Common myeloid progenitor, CD34-positive (primary cell): Measurements from ENCODE around the gene PPP1R9A.

Source experiments
- CTCF ChIA-PET: fragments of 350-600 bp; sonication (Branson Sonifier 250); formaldehyde crosslinking; loops from one replicate; lab custom pipeline; 2021; ENCODE audit warnings: antibody characterized with exemption; lab: Charles Lee
- POLR2A ChIA-PET: fragments of 350-600 bp; sonication (Branson Sonifier 250); formaldehyde crosslinking; loops from one replicate; lab custom pipeline; 2021; ENCODE audit warnings: antibody characterized with exemption; lab: Charles Lee
- DNase-seq, 3 donors: peaks; one replicate each; pipeline versions ENCODE4 v3.0.0 to v3.0.0-alpha.2; 2013
- H3K27ac ChIP-seq, 2 experiments: 1 replicate in 1 of 2; 2 replicates in 1 of 2; pipeline ENCODE4 v1.7.0; 2013; ENCODE audit warnings: inconsistent platforms in 2 of 2, low read length in 2 of 2, mild to moderate bottlenecking in 2 of 2, low read depth in 1 of 2, moderate library complexity in 1 of 2; ENCODE audit not compliant: severe bottlenecking in 2 of 2, insufficient read depth in 1 of 2, poor library complexity in 1 of 2
- H3K27me3 ChIP-seq, 5 experiments: replicated peaks in 2 of 5; 1 replicate in 3 of 5; 2 replicates in 2 of 5; pipeline versions ENCODE4 v1.6.1 to v1.7.0; 2013; ENCODE audit warnings: low read length in 4 of 5, mild to moderate bottlenecking in 2 of 5, moderate library complexity in 2 of 5, inconsistent platforms in 1 of 5; ENCODE audit not compliant: insufficient read depth in 5 of 5, control insufficient read depth in 4 of 5
- H3K36me3 ChIP-seq, 4 experiments: 1 replicate in 2 of 4; 2 replicates in 2 of 4; pipeline versions ENCODE4 v1.6.1 to v1.7.0; 2013; ENCODE audit warnings: low read length in 3 of 4, control low read depth in 1 of 4, mild to moderate bottlenecking in 1 of 4; ENCODE audit not compliant: control insufficient read depth in 4 of 4, insufficient read depth in 4 of 4
- H3K4me1 ChIP-seq, 4 experiments: 1 replicate in 3 of 4; 2 replicates in 1 of 4; pipeline versions ENCODE4 v1.6.1 to v1.7.1; 2013; ENCODE audit warnings: low read length in 3 of 4, mild to moderate bottlenecking in 3 of 4, control low read depth in 1 of 4, inconsistent platforms in 1 of 4, moderate library complexity in 1 of 4; ENCODE audit not compliant: control insufficient read depth in 4 of 4, insufficient read depth in 4 of 4; ENCODE audit errors: control extremely low read depth in 1 of 4
- H3K4me3 ChIP-seq, 7 experiments: 1 replicate in 4 of 7; 2 replicates in 3 of 7; pipeline versions ENCODE4 v1.5.1 to v1.7.0; 2013; ENCODE audit warnings: mild to moderate bottlenecking in 7 of 7, low read length in 6 of 7, moderate library complexity in 6 of 7, inconsistent platforms in 2 of 7, low read depth in 2 of 7, control low read depth in 1 of 7; ENCODE audit not compliant: insufficient read depth in 4 of 7, control insufficient read depth in 1 of 7; ENCODE audit errors: extremely low read depth in 1 of 7
- H3K9me3 ChIP-seq, 5 experiments: 1 replicate in 4 of 5; 2 replicates in 1 of 5; pipeline versions ENCODE4 v1.6.1 to v1.7.1; 2013; ENCODE audit warnings: low read length in 4 of 5, mild to moderate bottlenecking in 2 of 5, inconsistent platforms in 1 of 5, low read depth in 1 of 5, moderate library complexity in 1 of 5; ENCODE audit not compliant: control insufficient read depth in 4 of 5, insufficient read depth in 2 of 5; ENCODE audit errors: control extremely low read depth in 1 of 5
- WGBS: methylation state at CpG from one replicate; pipeline ENCODE4 v1.1.5; 2013; ENCODE audit not compliant: insufficient coverage; 5-methylcytosine and 5-hydroxymethylcytosine counted together

The PPP1R9A gene

GRCh38 chr7:94908323-94909178 lies 1.2 kb downstream of the PPP1R9A start:
- 9% methylated on average over 12 of the region's 27 CpGs for WGBS
- ChIA-PET CTCF (interaction anchor here (1.1 kb wide), 1 partner anchor 12 kb away, joined by 3 read pairs; no protein-coding TSS in a partner anchor), POLR2A (interaction anchor here (0.7 kb wide), 1 partner anchor 426 kb away, joined by 3 read pairs; no protein-coding TSS in a partner anchor)
- Histone ChIP-seq H3K27me3 (peaks cover 0 to 15% (median 0%) of the 10 kb centered on the region in 5 experiments), H3K4me1 (peaks cover 0 to 13% (median 12%) of the 10 kb centered on the region in 4 experiments), H3K36me3 (no peaks in the 10 kb centered on the region), H3K4me3 (peak overlapping the region; percentile 57 to 97 (median 72)), H3K27ac (peak overlapping the region in 1 of 2 experiments; percentile 55), H3K9me3 (no peaks in the 10 kb centered on the region)
- DNase-seq = peak; percentile 11 to 66 (median 56)

DNA sequence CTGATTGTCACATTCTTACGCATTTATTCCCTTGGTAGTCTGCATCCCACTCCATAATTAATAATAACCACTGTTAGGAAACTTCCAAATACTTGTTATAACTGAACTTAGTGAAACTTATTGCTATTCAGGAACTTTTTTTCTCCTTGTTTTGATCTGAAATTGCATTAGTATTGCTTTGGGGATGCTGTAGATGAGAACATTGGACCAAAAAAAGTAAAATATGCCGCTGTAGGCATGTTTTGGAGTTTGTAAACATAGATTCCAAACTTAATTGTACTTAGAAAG lies 1.7 kb downstream of the PPP1R9A start:
- Histone ChIP-seq H3K27me3 (peaks cover 0 to 15% (median 0%) of the 10 kb centered on the region in 5 experiments), H3K4me3 (peak overlapping the region in 4 of 7 experiments; percentile 72 to 97 (median 88)), H3K9me3 (no peaks in the 10 kb centered on the region), H3K36me3 (no peaks in the 10 kb centered on the region), H3K4me1 (peaks cover 0 to 13% (median 12%) of the 10 kb centered on the region in 4 experiments), H3K27ac (no peak overlapping the region)
- CTCF ChIA-PET = no interaction called here
- peak in 1 of 3 donors; percentile 1 for DNase-seq
- no CpG with 5 or more reads among the region's 2 CpGs for WGBS
- POLR2A ChIA-PET = no interaction called here

- H3K4me1 ChIP-seq = peaks cover 0 to 13% (median 10%) of the 10 kb centered on the region in 4 experiments
- no peak overlapping the region for H3K27ac ChIP-seq
- ChIA-PET POLR2A (no interaction called here), CTCF (no interaction called here)
- no peak for DNase-seq
- H3K4me3 ChIP-seq = no peak overlapping the region
- H3K36me3 ChIP-seq = no peaks in the 10 kb centered on the region
- peaks cover 0 to 15% (median 0%) of the 10 kb centered on the region in 5 experiments for H3K27me3 ChIP-seq
- no peaks in the 10 kb centered on the region for H3K9me3 ChIP-seq
Observed at GRCh38 chr7:94912085-94912484, 4.7 kb downstream of the PPP1R9A start.

DNA sequence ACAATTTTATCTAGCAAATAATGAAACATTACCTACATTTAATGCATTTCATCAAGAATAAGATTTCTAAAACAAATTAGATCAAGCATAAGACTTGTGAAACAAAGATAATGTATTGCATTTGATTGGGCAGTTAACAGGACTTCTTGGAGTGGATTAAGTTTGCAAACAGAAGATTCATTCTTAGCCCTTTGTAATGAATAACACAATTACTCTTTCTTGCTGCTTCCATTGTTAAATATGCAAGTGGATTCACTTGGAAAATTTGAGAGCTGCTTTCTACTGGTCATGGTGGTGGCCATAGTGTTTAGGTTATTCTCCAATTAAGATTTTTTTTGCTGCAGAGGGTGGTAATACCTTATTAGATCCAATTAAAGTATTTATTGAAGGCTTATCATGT lies 6.0 kb downstream of the PPP1R9A start:
- Histone ChIP-seq H3K27ac (no peak overlapping the region), H3K4me3 (no peak overlapping the region), H3K27me3 (peaks cover 0 to 15% (median 0%) of the 10 kb centered on the region in 5 experiments), H3K36me3 (no peaks in the 10 kb centered on the region), H3K9me3 (no peaks in the 10 kb centered on the region), H3K4me1 (peaks cover 0 to 7% (median 3%) of the 10 kb centered on the region in 4 experiments)
- ChIA-PET POLR2A (no interaction called here), CTCF (no interaction called here)
- no peak for DNase-seq

DNA sequence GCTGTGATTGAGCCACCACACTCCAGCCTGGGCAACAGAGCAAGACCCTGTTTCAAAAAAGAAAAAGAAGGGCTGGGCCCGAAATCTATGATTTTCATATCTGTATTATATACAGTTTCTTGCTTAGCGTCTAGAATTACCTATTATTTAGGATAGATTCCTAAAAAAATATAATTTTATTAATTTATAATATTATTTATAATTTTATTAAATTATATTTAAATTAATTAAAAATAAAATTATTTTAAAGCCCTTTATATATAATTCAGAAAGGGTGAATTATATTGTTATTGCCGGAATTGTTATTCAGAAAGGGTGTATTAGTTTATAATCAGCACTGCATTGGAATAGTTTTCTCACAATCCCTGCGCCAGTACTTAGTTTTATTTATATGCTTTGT lies 14.5 kb downstream of the PPP1R9A start:
- Histone ChIP-seq H3K4me3 (no peak overlapping the region), H3K4me1 (peaks cover 0 to 9% (median 4%) of the 10 kb centered on the region in 4 experiments), H3K27me3 (peaks cover 0 to 10% (median 0%) of the 10 kb centered on the region in 5 experiments), H3K27ac (no peak overlapping the region), H3K36me3 (no peaks in the 10 kb centered on the region), H3K9me3 (no peaks in the 10 kb centered on the region)
- ChIA-PET CTCF (no interaction called here), POLR2A (no interaction called here)
- whole genome bisulfite sequencing = no CpG with 5 or more reads among the region's 4 CpGs
- DNase-seq = no peak

DNA sequence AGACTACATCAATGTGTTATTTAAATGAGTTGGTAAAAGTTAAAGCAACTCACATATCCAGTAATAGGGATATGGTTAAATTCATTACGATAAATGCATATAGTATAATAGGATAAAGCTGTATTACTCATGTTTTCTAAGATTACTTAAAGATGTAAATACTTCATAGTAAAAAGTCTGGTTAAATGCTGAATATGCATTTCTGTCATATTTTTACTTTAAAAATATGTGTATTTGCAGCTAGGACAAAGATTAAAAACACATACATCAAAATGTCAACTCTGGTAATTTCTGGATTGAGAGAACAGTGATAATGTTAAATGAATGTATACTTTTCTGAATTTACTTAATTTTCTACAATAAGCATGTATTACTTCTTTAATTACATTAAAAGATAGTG lies 15.1 kb downstream of the PPP1R9A start:
- Histone ChIP-seq H3K27ac (no peak overlapping the region), H3K27me3 (peaks cover 0 to 10% (median 0%) of the 10 kb centered on the region in 5 experiments), H3K4me1 (peaks cover 0 to 9% (median 4%) of the 10 kb centered on the region in 4 experiments), H3K4me3 (no peak overlapping the region), H3K9me3 (no peaks in the 10 kb centered on the region), H3K36me3 (no peaks in the 10 kb centered on the region)
- DNase-seq = no peak
- CTCF ChIA-PET = no interaction called here
- POLR2A ChIA-PET = no interaction called here
- WGBS = no CpG with 5 or more reads among the region's 1 CpG

DNA sequence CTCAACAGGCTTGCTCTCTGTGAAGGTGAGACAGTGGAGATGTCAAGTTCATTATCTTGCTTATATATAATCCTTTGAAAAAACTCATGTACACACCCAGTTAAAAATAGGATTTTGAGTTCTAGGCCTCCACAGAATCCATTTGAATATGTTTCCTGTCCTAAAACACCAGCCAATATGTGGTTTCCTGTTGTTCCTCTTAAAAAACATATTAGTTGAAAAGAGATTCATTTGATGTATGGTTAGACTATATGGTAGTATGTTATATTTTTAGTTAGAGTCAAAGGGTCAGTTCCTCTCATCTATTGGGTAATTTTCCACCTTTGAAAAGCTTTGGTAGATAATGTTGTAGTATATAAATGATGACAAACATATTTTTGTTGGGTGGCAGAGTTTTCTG lies 16.0 kb downstream of the PPP1R9A start:
- POLR2A ChIA-PET = no interaction called here
- peaks cover 0 to 9% (median 4%) of the 10 kb centered on the region in 4 experiments for H3K4me1 ChIP-seq
- H3K27ac ChIP-seq = no peak overlapping the region
- no peaks in the 10 kb centered on the region for H3K36me3 ChIP-seq
- peak overlapping the region in 1 of 7 experiments; percentile 11 for H3K4me3 ChIP-seq
- DNase-seq = peak in 2 of 3 donors; percentile 21 to 37
- H3K27me3 ChIP-seq = peaks cover 0 to 10% (median 0%) of the 10 kb centered on the region in 5 experiments
- H3K9me3 ChIP-seq = no peaks in the 10 kb centered on the region
- CTCF ChIA-PET = no interaction called here
